Jurkat, Clone E6-1 (cell line): ENCODE measurements around the gene PHLDB3.

Source experiments
- DNase-seq: peaks from one replicate; pipeline ENCODE4 v3.0.0-alpha.2; 2011; ENCODE audit warnings: low read depth, low spot score
- H3K4me3 ChIP-seq: 2 replicates; pipeline ENCODE4 v1.5.1; 2011; ENCODE audit warnings: mild to moderate bottlenecking, low read length, control low read depth, moderate library complexity

Gene PHLDB3

DNA sequence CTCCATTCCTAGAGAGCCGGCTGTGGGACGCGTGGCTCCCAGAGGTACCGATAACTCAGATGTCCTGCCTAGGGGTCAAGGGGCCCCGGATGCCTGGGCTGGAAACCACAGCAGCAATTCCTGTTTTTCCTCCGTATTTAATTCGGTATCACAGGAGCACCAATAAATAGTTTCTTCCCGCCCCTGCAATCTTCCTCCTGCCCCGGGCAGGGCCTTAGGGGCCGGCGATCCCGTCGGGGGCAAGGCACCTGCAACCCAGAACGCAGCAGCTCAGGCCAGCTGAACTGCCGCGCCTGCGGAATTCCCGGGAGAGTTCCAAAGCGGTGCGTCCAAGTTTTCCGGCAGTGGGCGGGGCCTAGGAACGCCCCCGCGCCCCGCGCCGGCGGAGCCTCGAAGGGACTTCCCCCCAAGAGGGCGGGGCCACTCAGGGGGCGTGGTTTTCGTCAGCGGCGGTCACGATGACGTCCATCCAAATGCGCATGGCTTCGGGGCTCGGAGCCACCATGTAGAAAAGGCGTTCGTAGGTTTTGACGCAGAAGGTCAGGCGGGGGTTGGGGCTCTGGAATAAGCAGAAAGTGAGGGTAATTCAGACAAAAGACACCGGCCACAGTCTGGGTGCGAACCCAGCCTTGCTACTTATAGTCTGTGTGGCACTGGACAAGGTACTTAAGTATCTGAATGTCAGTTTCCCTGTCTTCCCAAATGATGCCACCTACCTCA lies 29.4 kb downstream of the PHLDB3 start:
- no peak overlapping the region for H3K4me3 ChIP-seq

DNA sequence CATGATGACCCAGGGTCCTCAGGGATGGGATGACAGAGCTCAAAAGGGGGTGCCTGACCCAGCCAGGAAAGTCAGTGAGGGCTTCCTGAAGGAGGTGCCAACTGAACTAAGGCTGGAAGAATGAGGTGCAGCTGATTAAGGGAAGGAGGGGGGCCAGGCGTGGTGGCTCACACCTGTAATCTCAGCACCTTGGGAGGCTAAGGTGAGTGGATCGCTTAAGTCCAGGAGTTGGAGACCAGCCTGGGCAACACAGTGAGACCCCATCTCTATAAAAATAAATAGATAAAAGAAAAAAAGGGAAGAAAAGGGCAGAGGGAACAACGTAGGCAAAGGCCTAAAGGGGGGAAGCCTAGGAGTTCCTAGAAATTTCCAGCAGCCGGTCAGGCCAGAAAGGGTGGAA lies 30.1 kb downstream of the PHLDB3 start:
- DNase-seq: no peak
- H3K4me3 ChIP-seq: no peak overlapping the region

More for the DNA sequence above, 29.4 kb downstream of the PHLDB3 start:
- no peak for DNase-seq

DNA sequence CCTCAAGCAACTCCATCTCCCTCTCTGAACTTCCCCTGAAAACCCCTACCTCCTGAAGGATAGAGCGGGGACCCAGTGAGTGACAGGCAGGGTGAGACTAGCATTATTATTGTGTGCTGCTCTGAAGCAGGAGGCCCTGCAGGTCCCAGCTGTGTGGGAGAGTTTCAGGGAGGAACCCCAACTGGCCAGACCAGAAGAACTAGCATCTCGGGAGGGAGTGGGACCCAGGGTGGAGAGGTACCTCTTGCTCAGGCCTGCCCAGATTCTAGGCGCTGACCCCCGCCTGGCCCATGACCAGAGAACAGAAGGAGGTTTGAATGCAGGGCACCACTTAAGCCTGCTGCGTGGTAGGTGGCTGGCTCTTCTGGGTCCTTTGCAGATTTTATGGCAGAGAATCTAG lies 33.5 kb downstream of the PHLDB3 start:
- no peak overlapping the region for H3K4me3 ChIP-seq

DNA sequence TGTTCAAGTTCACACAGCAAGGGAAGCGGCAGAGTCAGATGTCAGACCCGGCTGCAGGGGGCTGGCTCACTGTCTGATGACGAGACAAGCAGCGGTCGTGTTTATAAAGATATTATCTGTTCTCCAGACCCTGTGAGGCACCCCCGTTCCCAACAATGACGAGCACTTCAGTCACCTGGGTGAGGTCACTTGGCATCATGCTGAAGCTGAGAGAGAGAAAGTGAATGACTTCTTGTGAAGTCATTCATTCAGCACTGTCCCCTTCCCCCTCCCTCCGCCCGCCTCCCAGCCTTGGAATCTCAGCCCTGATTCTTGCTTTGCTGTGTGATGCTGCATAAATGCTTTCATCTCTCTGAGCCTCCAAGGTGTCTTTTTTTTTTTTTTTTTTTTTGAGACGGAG lies 34.3 kb downstream of the PHLDB3 start:
- no peak for DNase-seq
- no peak overlapping the region for H3K4me3 ChIP-seq

More for the DNA sequence above, 33.5 kb downstream of the PHLDB3 start:
- DNase-seq: no peak

DNA sequence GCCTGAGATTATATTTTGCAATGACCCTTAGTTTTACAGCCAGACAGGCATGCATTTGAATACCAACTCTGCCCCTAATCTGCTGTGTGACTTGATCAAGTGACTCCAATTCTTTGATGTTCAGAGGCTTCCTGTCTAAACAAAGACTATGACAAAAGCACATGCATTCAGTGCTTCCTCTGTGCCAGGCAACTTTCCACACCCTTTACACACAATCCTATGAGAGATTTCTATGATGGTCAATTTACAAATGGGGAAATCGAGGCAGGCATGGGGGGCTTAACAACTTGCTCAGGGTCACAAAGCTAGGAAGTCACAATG lies 35.4 kb downstream of the PHLDB3 start:
- peak; percentile 71 for DNase-seq
- no peak overlapping the region for H3K4me3 ChIP-seq

DNA sequence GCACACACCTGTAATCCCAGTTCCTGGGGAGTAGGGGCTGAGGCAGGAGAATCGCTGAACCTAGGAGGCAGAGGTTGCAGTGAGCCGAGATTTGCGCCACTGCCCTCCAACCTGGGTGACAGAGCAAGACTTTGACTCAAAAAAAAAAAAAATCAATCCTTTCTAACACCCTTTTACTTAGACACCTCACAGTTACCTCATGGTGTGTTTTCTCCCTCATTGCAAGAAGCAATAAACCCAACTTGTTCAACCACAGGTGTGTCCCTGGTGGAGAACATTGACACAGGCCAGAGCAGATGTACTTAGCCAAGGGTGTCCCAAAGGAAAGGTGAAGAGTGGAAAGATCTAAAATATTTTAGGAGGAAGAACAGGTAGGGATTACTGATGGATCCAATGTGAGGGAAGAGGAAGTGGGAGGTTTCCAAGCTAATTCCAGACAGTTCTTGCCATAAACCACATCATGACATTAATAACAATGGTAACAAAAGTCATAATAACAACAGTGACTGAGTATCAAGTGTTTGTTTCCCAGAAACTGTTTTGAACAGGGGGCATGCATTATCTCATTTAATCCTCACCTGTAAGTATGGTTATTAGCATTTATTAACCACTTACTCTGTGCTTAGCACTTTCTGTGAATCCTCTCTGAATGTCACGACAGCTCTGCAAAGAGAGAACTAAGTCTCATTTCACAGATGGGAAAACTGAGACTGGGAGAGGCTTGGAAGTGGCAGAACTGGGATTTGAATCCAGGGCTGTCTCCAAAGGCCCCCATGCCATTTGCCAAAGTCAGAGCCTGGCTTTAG lies 36.0 kb downstream of the PHLDB3 start:
- H3K4me3 ChIP-seq: no peak overlapping the region
- DNase-seq: no peak

DNA sequence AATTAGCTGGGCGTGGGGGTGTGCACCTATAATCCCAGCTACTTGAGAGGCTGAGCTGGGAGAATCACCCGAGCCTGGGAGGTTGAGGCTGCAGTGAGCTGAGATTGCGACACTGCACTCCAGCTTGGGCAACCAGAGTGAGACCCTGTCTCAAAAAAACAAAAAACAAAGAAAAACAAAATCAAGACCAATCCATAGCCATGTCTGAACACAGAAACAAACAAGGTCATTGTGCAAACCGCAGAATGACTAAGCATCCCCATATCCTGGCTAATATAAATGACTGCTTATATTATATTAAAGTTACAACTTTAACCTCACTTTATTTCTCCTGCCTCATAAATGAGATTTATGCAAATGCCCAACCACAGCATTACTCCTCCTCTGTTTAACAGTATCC lies 36.8 kb downstream of the PHLDB3 start:
- no peak overlapping the region for H3K4me3 ChIP-seq
- no peak for DNase-seq

DNA sequence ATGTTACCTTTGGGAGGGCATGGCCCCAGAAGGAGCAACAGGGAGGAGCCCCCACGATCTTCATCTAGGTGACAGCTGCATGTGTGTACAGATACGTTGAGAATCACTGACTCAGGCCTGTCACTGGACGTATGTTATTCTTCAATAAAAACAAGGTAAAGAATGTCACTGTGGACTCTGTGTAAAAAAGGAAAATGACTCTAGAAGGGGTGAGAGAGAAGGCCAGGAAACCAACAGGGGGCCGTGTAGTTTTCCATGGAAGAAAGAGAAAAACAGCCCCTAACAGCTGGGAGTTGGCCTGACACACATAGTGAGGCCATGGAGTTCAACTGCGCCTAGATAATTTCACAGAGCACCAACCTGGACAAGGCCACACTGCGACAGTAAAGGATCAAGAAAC lies 37.3 kb downstream of the PHLDB3 start:
- no peak overlapping the region for H3K4me3 ChIP-seq
- no peak for DNase-seq

DNA sequence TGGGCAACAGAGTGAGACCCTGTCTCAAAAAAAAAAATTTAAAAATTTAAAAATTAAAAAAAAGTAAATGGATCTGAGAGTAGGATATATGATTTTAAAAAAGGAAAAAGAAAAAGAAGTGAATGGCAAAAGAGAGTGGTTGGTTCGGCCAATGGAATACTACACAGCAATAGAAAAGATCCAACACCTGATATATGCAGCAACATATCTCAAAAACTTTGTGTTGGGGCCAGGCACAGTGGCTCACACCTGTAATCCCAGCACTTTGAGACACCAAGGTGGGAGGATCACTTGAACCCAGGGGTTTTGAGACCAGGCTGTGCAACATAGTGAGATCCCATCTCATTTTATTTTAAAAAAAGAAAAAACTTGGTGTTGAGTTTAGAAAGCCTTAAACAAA lies 37.8 kb downstream of the PHLDB3 start:
- no peak for DNase-seq
- no peak overlapping the region for H3K4me3 ChIP-seq

DNA sequence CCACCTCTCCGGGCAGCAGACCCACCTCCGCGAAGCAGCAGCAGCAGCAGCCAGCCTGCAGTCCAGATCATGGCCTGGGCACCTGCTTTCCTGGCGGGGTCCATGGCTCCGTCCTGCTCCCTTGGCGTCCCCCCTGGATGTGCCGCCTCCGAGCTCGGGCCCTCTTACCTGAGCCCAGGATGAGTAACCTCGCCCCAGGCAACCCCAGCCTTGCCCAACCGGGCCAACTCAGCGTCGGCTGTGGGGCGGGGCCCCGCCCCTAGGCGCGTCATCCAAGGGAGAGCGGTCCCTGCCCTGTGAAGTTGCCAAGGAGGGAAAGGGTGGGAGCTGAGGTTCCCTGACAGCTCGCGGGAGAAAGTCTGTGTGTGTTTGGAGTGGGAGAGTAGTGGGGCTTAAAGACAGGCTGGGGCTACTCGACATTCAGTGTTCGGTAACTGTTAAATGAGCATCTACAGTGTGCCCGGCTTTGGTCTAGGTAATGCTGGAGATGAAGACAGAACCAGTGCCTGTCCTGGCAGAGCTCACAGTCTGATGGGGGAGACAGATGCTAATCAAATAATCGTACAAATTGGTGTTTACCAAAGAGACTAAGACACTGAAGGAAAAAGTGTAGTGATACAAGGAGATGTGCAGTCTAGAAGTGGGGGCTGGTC lies 39.0 kb downstream of the PHLDB3 start, which contains the start of gene LYPD3:
TSS of gene LYPD3 (minus strand) at position 141 of the 653 bp plus-strand sequence. CDS start at position 104, 37 bp downstream.
- DNase-seq: no peak
- H3K4me3 ChIP-seq: peak within 1 kb of the TSS; percentile 78

DNA sequence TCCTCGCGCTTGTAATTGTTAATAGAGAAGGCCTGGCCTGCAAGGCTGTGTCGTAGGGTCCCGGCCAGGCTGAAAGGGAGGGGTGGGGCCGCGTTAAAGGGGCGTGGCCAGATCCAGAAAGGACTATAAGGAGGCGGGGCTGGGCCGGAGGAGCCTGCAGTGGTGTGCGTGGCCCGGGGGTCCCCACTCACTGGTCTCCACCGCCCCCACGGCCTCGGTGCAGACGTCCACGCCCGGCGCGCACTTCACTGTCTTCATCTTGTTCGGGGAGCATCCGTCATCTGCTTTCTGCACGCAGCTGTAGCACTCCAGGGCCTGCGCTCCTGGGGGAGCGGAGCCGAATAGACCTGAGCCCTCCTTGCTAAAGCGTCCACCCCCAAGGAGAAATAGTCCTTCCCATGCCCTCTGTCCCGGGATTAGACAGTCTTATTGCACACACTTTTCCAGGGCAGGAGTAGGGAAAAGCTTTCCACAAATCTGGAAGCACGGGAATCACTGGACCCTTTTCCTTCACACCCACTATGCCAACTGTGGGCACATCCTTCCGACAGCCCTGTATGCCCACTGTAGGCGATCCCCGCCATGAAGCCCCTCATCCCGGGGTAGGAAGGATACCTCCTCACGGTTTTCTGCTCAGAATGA lies 40.3 kb downstream of the PHLDB3 start:
- peak overlapping the region; percentile 78 for H3K4me3 ChIP-seq
- DNase-seq: no peak

DNA sequence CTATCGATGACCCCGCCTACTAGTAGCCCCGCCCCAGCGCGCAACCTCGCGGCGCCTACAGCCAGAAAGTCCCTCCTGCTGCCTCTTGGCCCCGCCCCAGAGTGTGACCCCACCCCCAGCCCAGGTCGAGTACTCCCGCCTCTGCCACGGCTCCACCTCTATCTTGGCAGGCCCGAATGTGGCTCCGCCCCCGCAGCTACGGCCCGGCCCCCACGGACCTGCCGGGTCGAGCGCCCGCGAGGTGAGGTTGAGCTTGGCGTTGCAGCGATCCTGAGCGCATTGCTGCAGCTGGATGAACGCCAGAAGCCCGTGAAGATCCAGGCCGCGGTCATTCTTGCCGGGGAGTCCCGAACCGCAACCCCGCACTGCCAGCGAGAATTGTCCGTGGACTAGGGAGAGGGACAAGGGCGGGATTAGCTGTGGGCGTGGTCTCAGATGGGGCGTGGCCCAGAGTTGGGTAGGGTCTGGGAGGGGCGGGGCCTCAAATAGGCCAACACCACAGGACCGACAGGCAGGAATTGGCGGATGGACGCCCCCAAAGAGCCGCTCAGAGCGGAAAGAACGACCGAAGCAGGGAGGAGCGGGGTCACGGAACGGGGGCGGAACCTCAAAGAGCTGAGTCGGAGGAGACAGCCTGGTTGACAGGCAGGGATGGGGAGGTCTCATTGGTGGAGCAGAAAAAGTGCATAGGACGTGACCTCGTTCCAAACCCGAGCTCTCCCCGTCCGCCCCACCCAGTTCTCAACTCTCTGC lies 41.0 kb downstream of the PHLDB3 start:
- peak overlapping the region; percentile 78 for H3K4me3 ChIP-seq
- DNase-seq: peak; percentile 91

DNA sequence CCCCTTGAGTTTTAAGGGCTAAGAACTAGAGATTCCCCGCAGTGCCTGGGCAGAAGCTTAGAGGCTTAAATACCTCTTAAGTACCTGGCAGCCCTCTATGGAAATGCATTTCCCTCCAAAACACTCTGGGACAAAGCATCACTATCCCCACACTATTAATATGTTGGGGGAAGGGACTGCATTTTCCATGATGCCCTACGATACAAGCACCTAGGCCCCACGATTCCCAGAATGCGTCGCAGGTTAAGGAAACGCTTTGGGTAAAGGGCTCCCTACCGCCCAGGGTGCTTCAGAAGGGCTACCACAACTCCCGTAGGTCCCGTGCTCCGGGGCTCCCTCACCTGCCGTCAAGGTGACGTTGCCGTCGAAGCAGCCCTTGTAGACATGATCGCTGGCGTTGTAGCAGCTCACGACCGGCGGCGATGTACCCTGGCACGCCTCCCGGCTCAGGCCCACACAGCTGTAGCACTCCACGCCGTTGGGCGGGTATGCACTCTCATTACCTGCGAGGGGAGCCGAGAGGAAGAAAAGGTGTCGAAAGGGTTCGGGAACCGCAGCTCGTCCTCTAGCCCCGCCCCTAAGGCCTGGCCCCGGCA lies 41.7 kb downstream of the PHLDB3 start:
- H3K4me3 ChIP-seq: peak overlapping the region; percentile 78
- DNase-seq: no peak

DNA sequence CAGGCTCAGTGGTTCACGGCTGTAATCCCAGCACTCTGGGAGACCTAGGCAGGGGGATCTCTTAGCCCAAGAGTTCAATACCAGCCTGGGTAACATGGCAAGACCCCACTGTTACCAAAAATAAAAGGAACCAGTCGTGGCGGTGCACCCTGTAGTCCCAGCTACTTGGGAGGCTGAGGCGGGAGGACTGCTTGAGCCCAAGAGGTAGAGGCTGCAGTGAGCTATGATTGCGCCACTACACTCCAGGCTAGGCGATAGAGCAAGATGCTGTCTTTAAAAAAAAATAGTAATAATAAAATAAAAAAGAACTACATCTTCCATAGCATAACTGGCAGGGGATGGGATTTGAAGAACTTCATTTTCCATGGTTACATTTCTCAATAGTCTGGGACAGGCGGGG lies 42.2 kb downstream of the PHLDB3 start:
- no peak for DNase-seq
- H3K4me3 ChIP-seq: no peak overlapping the region

DNA sequence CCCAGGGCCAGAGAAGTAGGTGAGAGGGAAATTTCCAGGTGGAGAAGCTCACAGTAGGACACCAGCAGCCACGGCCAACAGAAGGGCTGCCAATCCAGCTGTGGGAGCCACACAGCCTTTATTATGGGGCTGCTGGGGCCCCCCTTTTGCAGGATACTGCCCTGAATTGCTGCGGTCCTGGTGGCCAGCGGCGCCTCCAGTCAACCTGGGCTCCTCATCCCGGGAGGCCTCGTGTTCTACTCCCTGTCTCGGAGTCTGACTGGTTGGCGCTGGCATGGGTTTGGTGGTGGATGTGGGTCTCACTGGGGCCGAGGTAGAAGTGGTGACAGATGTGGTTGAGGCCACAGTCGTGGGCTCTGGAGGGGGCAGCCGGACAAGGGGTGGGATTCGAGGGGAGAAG lies 43.2 kb downstream of the PHLDB3 start:
- no peak for DNase-seq
- H3K4me3 ChIP-seq: no peak overlapping the region

DNA sequence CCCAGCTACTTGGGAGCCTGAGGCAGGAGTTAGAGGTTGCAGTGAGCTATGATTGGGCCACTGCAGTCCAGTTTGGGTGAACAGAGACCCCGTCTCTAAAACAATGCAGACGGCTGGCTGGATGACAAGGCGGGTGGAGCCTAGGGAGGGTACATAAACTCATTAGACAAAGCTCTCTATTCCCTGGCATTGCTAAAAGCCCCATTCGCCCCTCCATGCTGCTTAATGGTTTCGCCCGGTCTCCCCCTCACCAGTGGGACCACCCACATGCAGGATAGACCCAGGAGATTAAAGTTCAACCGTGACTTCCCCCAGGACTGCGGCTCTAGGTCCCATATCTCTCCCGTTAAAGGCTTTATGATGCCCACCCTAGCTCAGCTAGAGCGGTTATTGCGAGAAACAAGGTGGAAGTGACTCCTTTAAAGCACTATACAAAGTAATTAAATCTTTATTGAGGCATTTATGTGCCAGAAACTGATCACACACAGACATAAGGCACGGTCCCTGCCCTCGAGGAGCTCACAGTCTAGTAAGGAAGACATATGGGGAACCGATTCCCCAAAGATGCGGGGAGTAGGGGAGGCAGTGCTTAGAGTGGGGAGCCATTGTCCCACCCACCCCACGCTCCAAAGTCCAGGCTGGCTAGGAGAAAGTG lies 44.1 kb downstream of the PHLDB3 start:
- DNase-seq: no peak
- no peak overlapping the region for H3K4me3 ChIP-seq

DNA sequence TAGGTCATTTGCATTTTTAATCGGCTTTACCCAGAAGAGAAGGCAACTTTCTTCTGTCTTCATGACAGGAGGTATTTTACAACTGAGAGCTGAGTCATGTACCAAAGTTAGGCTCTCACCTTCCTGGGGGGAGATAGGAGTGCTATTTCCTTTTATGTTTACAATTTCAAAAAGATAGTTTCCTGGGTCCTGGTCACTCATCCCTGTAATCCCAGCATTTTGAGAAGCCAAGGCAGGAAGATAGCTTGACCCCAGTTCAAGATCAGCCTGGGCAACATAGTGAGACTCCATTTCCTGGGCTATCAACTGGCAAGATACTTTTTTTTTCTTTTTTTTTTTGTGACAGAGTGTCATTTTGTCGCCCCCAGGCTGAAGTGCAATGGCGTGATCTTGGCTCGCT lies 46.7 kb downstream of the PHLDB3 start:
- H3K4me3 ChIP-seq: no peak overlapping the region
- DNase-seq: no peak
